Mammary microvascular endothelial cell (primary cell): Measurements from ENCODE around the gene USP17L5. TPM values are rescaled to one million over a fixed set of nuclear protein-coding genes. Genes with fewer than 3 reads are reported as not detected.

ENCODE experiments used
- total RNA-seq: library from RNA; depleted of rRNA; stranded (reverse); fragments of >200 nt; gene quantifications from 2 replicates; pipeline ENCODE4 v1.2.3, GENCODE V29; 2015

USP17L5 gene
- total RNA-seq = not detected in 2 replicates

DNA sequence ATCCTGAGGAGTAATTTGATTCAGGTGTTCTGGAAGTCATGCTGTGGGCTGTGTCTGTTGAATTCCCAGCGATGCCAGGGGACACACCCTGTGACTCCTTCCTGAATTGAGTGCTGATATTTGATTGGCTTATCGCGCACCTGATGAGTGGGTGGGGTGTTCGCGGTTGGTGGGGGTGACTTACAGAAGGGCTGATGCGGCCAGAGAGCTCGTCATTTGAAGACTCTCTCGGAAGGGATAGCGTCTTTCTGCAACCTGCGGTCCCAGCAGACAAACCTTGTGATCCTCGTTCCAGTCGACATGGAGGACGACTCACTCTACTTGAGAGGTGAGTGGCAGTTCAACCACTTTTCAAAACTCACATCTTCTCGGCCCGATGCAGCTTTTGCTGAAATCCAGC is at the start of gene USP17L5:
TSS of gene USP17L5 (plus strand) at position 301 of the 400 bp plus-strand sequence. CDS start at position 301, 0 bp downstream.

DNA sequence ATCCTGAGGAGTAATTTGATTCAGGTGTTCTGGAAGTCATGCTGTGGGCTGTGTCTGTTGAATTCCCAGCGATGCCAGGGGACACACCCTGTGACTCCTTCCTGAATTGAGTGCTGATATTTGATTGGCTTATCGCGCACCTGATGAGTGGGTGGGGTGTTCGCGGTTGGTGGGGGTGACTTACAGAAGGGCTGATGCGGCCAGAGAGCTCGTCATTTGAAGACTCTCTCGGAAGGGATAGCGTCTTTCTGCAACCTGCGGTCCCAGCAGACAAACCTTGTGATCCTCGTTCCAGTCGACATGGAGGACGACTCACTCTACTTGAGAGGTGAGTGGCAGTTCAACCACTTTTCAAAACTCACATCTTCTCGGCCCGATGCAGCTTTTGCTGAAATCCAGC is 14.3 kb upstream of the USP17L5 start, which contains the start of gene USP17L24:
TSS of gene USP17L24 (plus strand) at position 301 of the 400 bp plus-strand sequence. CDS start at position 301, 0 bp downstream.

GRCh38 chr4:9329611-9330010 is 9.6 kb upstream of the USP17L5 start, which contains the start of gene USP17L25:
TSS of gene USP17L25 (plus strand) at chr4:9329911. CDS start at chr4:9329911, 0 bp downstream.

DNA sequence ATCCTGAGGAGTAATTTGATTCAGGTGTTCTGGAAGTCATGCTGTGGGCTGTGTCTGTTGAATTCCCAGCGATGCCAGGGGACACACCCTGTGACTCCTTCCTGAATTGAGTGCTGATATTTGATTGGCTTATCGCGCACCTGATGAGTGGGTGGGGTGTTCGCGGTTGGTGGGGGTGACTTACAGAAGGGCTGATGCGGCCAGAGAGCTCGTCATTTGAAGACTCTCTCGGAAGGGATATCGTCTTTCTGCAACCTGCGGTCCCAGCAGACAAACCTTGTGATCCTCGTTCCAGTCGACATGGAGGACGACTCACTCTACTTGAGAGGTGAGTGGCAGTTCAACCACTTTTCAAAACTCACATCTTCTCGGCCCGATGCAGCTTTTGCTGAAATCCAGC is 4.8 kb upstream of the USP17L5 start, which contains the start of gene USP17L26:
TSS of gene USP17L26 (plus strand) at position 301 of the 400 bp plus-strand sequence. CDS start at position 301, 0 bp downstream.

DNA sequence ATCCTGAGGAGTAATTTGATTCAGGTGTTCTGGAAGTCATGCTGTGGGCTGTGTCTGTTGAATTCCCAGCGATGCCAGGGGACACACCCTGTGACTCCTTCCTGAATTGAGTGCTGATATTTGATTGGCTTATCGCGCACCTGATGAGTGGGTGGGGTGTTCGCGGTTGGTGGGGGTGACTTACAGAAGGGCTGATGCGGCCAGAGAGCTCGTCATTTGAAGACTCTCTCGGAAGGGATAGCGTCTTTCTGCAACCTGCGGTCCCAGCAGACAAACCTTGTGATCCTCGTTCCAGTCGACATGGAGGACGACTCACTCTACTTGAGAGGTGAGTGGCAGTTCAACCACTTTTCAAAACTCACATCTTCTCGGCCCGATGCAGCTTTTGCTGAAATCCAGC is 4.6 kb downstream of the USP17L5 start, which contains the start of gene USP17L27:
TSS of gene USP17L27 (plus strand) at position 301 of the 400 bp plus-strand sequence. CDS start at position 301, 0 bp downstream.

GRCh38 chr4:9348593-9348992 is 9.4 kb downstream of the USP17L5 start, which contains the start of gene USP17L28:
TSS of gene USP17L28 (plus strand) at chr4:9348893. CDS start at chr4:9348893, 0 bp downstream.

GRCh38 chr4:9353338-9353737 is 14.1 kb downstream of the USP17L5 start, which contains the start of gene USP17L29:
TSS of gene USP17L29 (plus strand) at chr4:9353638. CDS start at chr4:9353638, 0 bp downstream.

GRCh38 chr4:9362829-9363228 is 23.6 kb downstream of the USP17L5 start, which contains the start of gene USP17L30:
TSS of gene USP17L30 (plus strand) at chr4:9363129. CDS start at chr4:9363129, 0 bp downstream.

Other genes with a start within 250 kb of the USP17L5 start
- not detected in 2 replicates for gene FAM90A26, start 169.0 kb upstream of the USP17L5 start, total RNA-seq
- gene USP17L10, start 128.7 kb upstream of the USP17L5 start, total RNA-seq = not detected in 2 replicates
- gene USP17L11, start 124.0 kb upstream of the USP17L5 start, total RNA-seq = not detected in 2 replicates
- gene USP17L12, start 119.3 kb upstream of the USP17L5 start, total RNA-seq = not detected in 2 replicates
- not detected in 2 replicates for gene USP17L13, start 114.5 kb upstream of the USP17L5 start, total RNA-seq
- gene USP17L15, start 105.0 kb upstream of the USP17L5 start, total RNA-seq = not detected in 2 replicates
- not detected in 2 replicates for gene USP17L17, start 95.5 kb upstream of the USP17L5 start, total RNA-seq
- not detected in 2 replicates for gene USP17L18, start 90.8 kb upstream of the USP17L5 start, total RNA-seq
- gene USP17L19, start 86.0 kb upstream of the USP17L5 start, total RNA-seq = not detected in 2 replicates
- gene USP17L20, start 81.3 kb upstream of the USP17L5 start, total RNA-seq = not detected in 2 replicates
- not detected in 2 replicates for gene USP17L21, start 76.5 kb upstream of the USP17L5 start, total RNA-seq
- not detected in 2 replicates for gene USP17L22, start 71.8 kb upstream of the USP17L5 start, total RNA-seq
- not detected in 2 replicates for gene USP17L24, start 14.2 kb upstream of the USP17L5 start, total RNA-seq
- gene USP17L25, start 9.5 kb upstream of the USP17L5 start, total RNA-seq = not detected in 2 replicates
- not detected in 2 replicates for gene USP17L26, start 4.7 kb upstream of the USP17L5 start, total RNA-seq
- not detected in 2 replicates for gene USP17L27, start 4.7 kb downstream of the USP17L5 start, total RNA-seq
- gene USP17L28, start 9.5 kb downstream of the USP17L5 start, total RNA-seq = not detected in 2 replicates
- not detected in 2 replicates for gene USP17L29, start 14.2 kb downstream of the USP17L5 start, total RNA-seq
- gene USP17L30, start 23.7 kb downstream of the USP17L5 start, total RNA-seq = not detected in 2 replicates
- gene DEFB131A, start 105.0 kb downstream of the USP17L5 start, total RNA-seq = not detected in 2 replicates